Esophagus squamous epithelium (tissue), 4 donors: ENCODE data around the gene TLE3.
A peak's percentile ranks its signal among the peaks of the same experiment; 100 is the strongest.

Experiments used
- CTCF ChIP-seq, 6 experiments: fragments of 450-650 bp in 4 of 6; fragments of 200-600 bp in 2 of 6; sonication (generic) in 2 of 6; IDR thresholded peaks; one replicate each; pipeline ENCODE4 v1.5.1; 2016 to 2019; ENCODE audit warnings: antibody characterized with exemption in 6 of 6, mild to moderate bottlenecking in 4 of 6, moderate library complexity in 4 of 6
- POLR2A ChIP-seq, 4 donors: fragments of 450-650 bp; IDR thresholded peaks; one replicate each; pipeline ENCODE4 v1.6.1; 2017; ENCODE audit warnings: antibody characterized with exemption in 4 of 4, mild to moderate bottlenecking in 4 of 4, moderate library complexity in 3 of 4

DNA sequence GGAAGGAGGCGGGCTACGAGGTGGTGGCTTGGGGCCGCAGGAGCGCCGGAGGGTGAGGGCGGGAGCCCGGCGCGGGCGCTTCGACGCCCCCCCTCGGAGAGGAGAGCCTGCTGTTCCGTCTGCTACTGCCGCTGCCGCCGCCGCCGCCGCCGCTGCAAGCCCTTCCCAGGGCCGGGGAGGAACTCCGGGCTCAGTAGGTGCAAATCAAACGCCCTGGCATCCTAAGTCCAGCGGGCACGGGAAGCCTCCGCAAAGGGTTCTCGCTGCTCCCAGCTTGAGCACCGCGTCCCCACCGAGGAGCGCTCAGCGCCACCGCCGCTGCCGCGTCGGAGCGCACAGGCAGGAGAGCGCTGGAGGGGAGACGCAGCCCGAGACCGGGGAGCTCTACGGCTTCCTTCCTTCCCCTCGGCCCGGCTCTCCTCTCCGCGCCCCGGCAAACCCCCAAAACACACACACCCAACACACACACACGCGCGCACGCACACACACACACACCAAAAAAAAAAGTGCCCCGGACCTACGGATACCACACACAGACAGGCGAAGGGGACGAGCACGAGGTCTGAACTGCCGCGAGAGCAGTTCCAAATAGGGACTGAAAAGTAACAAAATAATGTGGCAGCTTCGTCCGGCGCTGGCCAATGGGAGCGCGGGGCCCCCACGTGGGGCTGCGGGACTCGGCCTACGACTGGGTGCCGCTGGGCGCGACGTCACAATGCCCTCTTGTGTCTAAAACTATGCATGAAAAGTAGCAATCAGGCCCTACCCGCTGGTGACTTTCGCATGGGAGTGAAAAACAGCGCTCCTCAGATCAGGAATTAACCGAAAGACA, at the start of gene TLE3:
- TF ChIP-seq POLR2A (IDR thresholded peaks at IDR 0.05) (peak in 3 of 4 donors; percentile 92 to 95 (median 95)), CTCF (IDR thresholded peaks at IDR 0.05) (peak; percentile 21 to 61 (median 39))
